IMR-90 (cell line): ENCODE measurements around the gene GPR89A. TPM values are rescaled to one million over a fixed set of nuclear protein-coding genes. Genes with fewer than 3 reads are reported as not detected.

Experiments
- ATAC-seq: fragments of 200-7000 bp; cut with Tn5 transposase; 2 replicates; pipeline ENCODE4 v1.9.1; 2020; ENCODE audit warnings: low read depth, mild to moderate bottlenecking, moderate library complexity
- BruUV-seq: library from RNA; stranded (reverse); fragments of 400-500 nt; replicated peaks from 2 replicates; lab custom pipeline; 2021; lab: Mats Ljungman, UMichigan
- CTCF ChIA-PET: fragments of 300-600 bp; formaldehyde crosslinking; extraction: SDS; loops from one replicate; lab custom pipeline; 2021; ENCODE audit warnings: antibody characterized with exemption; lab: Yijun Ruan, JAX
- POLR2A ChIA-PET: fragments of 300-600 bp; sonication (Branson Sonifier 250); formaldehyde crosslinking; loops from one replicate; lab custom pipeline; 2022; ENCODE audit warnings: antibody characterized with exemption; ENCODE audit not compliant: unreplicated experiment; lab: Charles Lee
- DNase-seq: peaks from one replicate; pipeline ENCODE4 v3.0.0; 2013
- H2AFZ ChIP-seq: replicated peaks from 2 replicates; pipeline ENCODE3; 2013; ENCODE audit warnings: low read length, mild to moderate bottlenecking; ENCODE audit not compliant: poor library complexity
- H2AK5ac ChIP-seq: 2 replicates; pipeline ENCODE4 v1.6.1; 2013; ENCODE audit warnings: low read depth, low read length, inconsistent platforms
- H2AK9ac ChIP-seq: replicated peaks from 2 replicates; pipeline ENCODE3; 2013; ENCODE audit warnings: mild to moderate bottlenecking, low read depth, low read length, moderate library complexity; ENCODE audit not compliant: poor library complexity
- H2BK120ac ChIP-seq: 2 replicates; pipeline ENCODE4 v1.6.1; 2013; ENCODE audit warnings: low read depth, low read length, inconsistent platforms
- H2BK15ac ChIP-seq: 3 replicates; pipeline ENCODE4 v1.6.1; 2013; ENCODE audit warnings: low read depth, low read length, inconsistent platforms
- H2BK20ac ChIP-seq: 2 replicates; pipeline ENCODE4 v1.6.1; 2013; ENCODE audit warnings: low read depth, mild to moderate bottlenecking, inconsistent platforms, low read length, moderate library complexity
- H2BK5ac ChIP-seq: 2 replicates; pipeline ENCODE4 v1.6.1; 2013; ENCODE audit warnings: mild to moderate bottlenecking, low read depth, low read length, inconsistent platforms; ENCODE audit not compliant: poor library complexity, severe bottlenecking
- H3K14ac ChIP-seq: replicated peaks from 2 replicates; pipeline ENCODE4 v1.6.1; 2013; ENCODE audit warnings: low read depth, low read length, inconsistent platforms
- H3K18ac ChIP-seq: 2 replicates; pipeline ENCODE4 v1.6.1; 2013; ENCODE audit warnings: low read depth, low read length, control low read depth
- H3K23ac ChIP-seq: 2 replicates; pipeline ENCODE4 v1.6.1; 2013; ENCODE audit warnings: low read depth, low read length, inconsistent platforms
- H3K27ac ChIP-seq: 2 replicates; pipeline ENCODE4 v1.5.1; 2013; ENCODE audit warnings: mild to moderate bottlenecking, control low read depth, low read length; ENCODE audit not compliant: insufficient read depth
- H3K27me3 ChIP-seq: 2 replicates; pipeline ENCODE4 v1.6.1; 2013; ENCODE audit warnings: low read length; ENCODE audit not compliant: control insufficient read depth, insufficient read depth
- H3K36me3 ChIP-seq: 2 replicates; pipeline ENCODE4 v1.6.1; 2013; ENCODE audit warnings: low read length, mixed read lengths; ENCODE audit not compliant: control insufficient read depth, insufficient read depth
- H3K4ac ChIP-seq: 2 replicates; pipeline ENCODE4 v1.6.1; 2013; ENCODE audit warnings: low read depth, low read length, inconsistent platforms
- H3K4me1 ChIP-seq: 2 replicates; pipeline ENCODE4 v1.6.1; 2013; ENCODE audit warnings: low read length, mixed read lengths; ENCODE audit not compliant: control insufficient read depth, insufficient read depth
- H3K4me2 ChIP-seq: 2 replicates; pipeline ENCODE4 v1.6.1; 2013; ENCODE audit warnings: low read depth, mild to moderate bottlenecking, control low read depth, low read length, moderate library complexity
- H3K4me3 ChIP-seq: 2 replicates; pipeline ENCODE4 v1.5.1; 2013; ENCODE audit warnings: low read depth, mild to moderate bottlenecking, control low read depth, low read length, moderate library complexity; ENCODE audit not compliant: insufficient read depth
- H3K56ac ChIP-seq: 2 replicates; pipeline ENCODE4 v1.6.1; 2013; ENCODE audit warnings: low read length, inconsistent platforms; ENCODE audit not compliant: insufficient read depth; ENCODE audit errors: extremely low read depth
- H3K79me1 ChIP-seq, 2 experiments: 2 replicates each; pipeline ENCODE4 v1.6.1; 2013; ENCODE audit warnings: low read length in 2 of 2, inconsistent platforms in 1 of 2, low read depth in 1 of 2
- H3K9ac ChIP-seq: 2 replicates; pipeline ENCODE4 v1.6.1; 2013; ENCODE audit warnings: low read depth, low read length, control low read depth
- H3K9me1 ChIP-seq: 2 replicates; pipeline ENCODE4 v1.6.1; 2013; ENCODE audit warnings: low read length, inconsistent platforms; ENCODE audit not compliant: insufficient read depth
- H3K9me3 ChIP-seq: 2 replicates; pipeline ENCODE4 v1.6.1; 2013; ENCODE audit warnings: low read length; ENCODE audit not compliant: control insufficient read depth, insufficient read depth
- H4K20me1 ChIP-seq: 2 replicates; pipeline ENCODE4 v1.6.1; 2013; ENCODE audit warnings: low read length, inconsistent platforms; ENCODE audit not compliant: insufficient read depth
- H4K5ac ChIP-seq: 2 replicates; pipeline ENCODE4 v1.6.1; 2013; ENCODE audit warnings: mild to moderate bottlenecking, low read depth, low read length, control low read depth
- H4K8ac ChIP-seq, 2 experiments: 2 replicates each; pipeline ENCODE4 v1.6.1; 2013; ENCODE audit warnings: low read depth in 2 of 2, low read length in 2 of 2, control low read depth in 1 of 2, inconsistent platforms in 1 of 2
- H4K91ac ChIP-seq: 2 replicates; pipeline ENCODE4 v1.6.1; 2013; ENCODE audit warnings: low read depth, low read length, inconsistent platforms; ENCODE audit not compliant: insufficient read depth
- BHLHE40 ChIP-seq: fragments of 150-350 bp; IDR thresholded peaks from 2 replicates; pipeline ENCODE4 v1.6.1; 2016; ENCODE audit warnings: mild to moderate bottlenecking, low read depth, low read length
- CEBPB ChIP-seq: IDR thresholded peaks from 2 replicates; pipeline ENCODE4 v1.6.1; 2012; ENCODE audit warnings: low read depth, low read length, improper control_type of control experiment
- CHD1 ChIP-seq: IDR thresholded peaks from 2 replicates; pipeline ENCODE4 v1.6.1; 2012; ENCODE audit warnings: low read depth, low read length, improper control_type of control experiment
- CTCF ChIP-seq: conservative IDR thresholded peaks from 2 replicates; pipeline ENCODE4 v1.5.1; 2012; ENCODE audit warnings: mild to moderate bottlenecking, low read depth, low read length, improper control_type of control experiment
- FOS ChIP-seq: fragments of 150-350 bp; IDR thresholded peaks from 2 replicates; pipeline ENCODE4 v1.6.1; 2016; ENCODE audit warnings: low read depth, low read length
- MAZ ChIP-seq: IDR thresholded peaks from 2 replicates; pipeline ENCODE4 v1.6.1; 2012; ENCODE audit warnings: low read depth, mild to moderate bottlenecking, low read length, improper control_type of control experiment, moderate library complexity, borderline replicate concordance
- MXI1 ChIP-seq: IDR thresholded peaks from 2 replicates; pipeline ENCODE4 v1.6.1; 2012; ENCODE audit warnings: low read depth, mild to moderate bottlenecking, low read length, moderate library complexity, borderline replicate concordance
- NFE2L2 ChIP-seq: fragments of 150-350 bp; IDR thresholded peaks from 2 replicates; pipeline ENCODE4 v1.6.1; 2016; ENCODE audit warnings: low read depth, mild to moderate bottlenecking, low read length
- POLR2A ChIP-seq: IDR thresholded peaks from 2 replicates; pipeline ENCODE4 v1.6.1; 2012; ENCODE audit warnings: mild to moderate bottlenecking, low read depth, low read length
- RAD21 ChIP-seq: IDR thresholded peaks from 2 replicates; pipeline ENCODE4 v1.6.1; 2012; ENCODE audit warnings: low read length, improper control_type of control experiment
- RCOR1 ChIP-seq: IDR thresholded peaks from 2 replicates; pipeline ENCODE4 v1.6.1; 2012; ENCODE audit warnings: mild to moderate bottlenecking, low read length, improper control_type of control experiment; ENCODE audit not compliant: insufficient replicate concordance
- RFX5 ChIP-seq: IDR thresholded peaks from 2 replicates; pipeline ENCODE4 v1.8.0; 2012; ENCODE audit warnings: low read depth, mild to moderate bottlenecking, low read length, moderate library complexity
- WGBS, 2 experiments: methylation state at CpG; one replicate each; pipeline versions ENCODE4 v1.1.5 to v1.1.7; 2013; ENCODE audit warnings: missing lambda C conversion rate in 2 of 2; ENCODE audit not compliant: insufficient read length in 1 of 2; ENCODE audit errors: extremely low coverage in 2 of 2; 5-methylcytosine and 5-hydroxymethylcytosine counted together
- dilution Hi-C: fragments of 300-500 bp; cut with HindIII; formaldehyde crosslinking; loops from one replicate; pipeline ENCODE4 v1.14.3; 2018; ENCODE audit warnings: low sequenced_read_pairs; ENCODE audit not compliant: unreplicated experiment
- in situ Hi-C: fragments of 300-500 bp; cut with MboI; formaldehyde crosslinking; loops from 3 replicates; pipeline ENCODE4 v1.14.3; 2019; ENCODE audit warnings: low sequenced_read_pairs, inconsistent platforms, mixed read lengths
- intact Hi-C: fragments of 100-400 bp; cut with micrococcal nuclease; formaldehyde crosslinking; loops from 2 replicates; pipeline ENCODE4 v1.10.0; 2022
- polyA plus RNA-seq, 3 experiments: library from polyadenylated mRNA; depleted of rRNA; stranded (reverse); fragments of >200 nt; gene quantifications; 2 replicates each; pipeline ENCODE4 v1.2.3, GENCODE V29; 2012; ENCODE audit warnings: low replicate concordance in 1 of 3
- total RNA-seq: library from RNA; depleted of rRNA; stranded (reverse); fragments of >200 nt; gene quantifications from 2 replicates; pipeline ENCODE4 v1.2.3, GENCODE V29; 2012

The GPR89A gene
- total and polyA plus RNA-seq, 2 of the 4 experiments (the other 2 are of a cell fraction): 13.5 to 29.0 TPM

GRCh38 chr1:145708063-145708462, 100.3 kb downstream of the GPR89A start:
- H3K36me3 ChIP-seq: no peaks in the 10 kb centered on the region
- BruUV-seq: no TSS peak
- H3K4ac ChIP-seq: peak overlapping the region; percentile 60
- H3K27ac ChIP-seq: no peak overlapping the region
- H3K9me3 ChIP-seq: no peaks in the 10 kb centered on the region
- CTCF ChIA-PET: interaction anchor here (1.9 kb wide), 1 partner anchor 12 kb away, joined by 4 read pairs; no protein-coding TSS in a partner anchor
- H3K9ac ChIP-seq: no peak overlapping the region
- DNase-seq (peak; percentile 66), ATAC-seq (peak; percentile 83)
- peak overlapping the region; percentile 2 for H4K91ac ChIP-seq
- H3K56ac ChIP-seq: no peak overlapping the region
- H3K27me3 ChIP-seq: no peaks in the 10 kb centered on the region
- TF ChIP-seq CHD1 (no peak), CTCF (no peak), RFX5 (no peak), FOS (no peak), RAD21 (no peak), CEBPB (no peak), POLR2A (no peak), BHLHE40 (no peak), MXI1 (no peak), RCOR1 (no peak), MAZ (no peak), NFE2L2 (no peak)
- peak overlapping the region; percentile 70 for H2BK120ac ChIP-seq
- intact Hi-C loops (no loop called here), dilution Hi-C loops (no loop called here), in situ Hi-C loops (no loop called here)
- peak overlapping the region; percentile 1; the same call in 1 of the 2 replicates for H4K5ac ChIP-seq
- H2BK5ac ChIP-seq: no peak overlapping the region
- H3K23ac ChIP-seq: peak overlapping the region; percentile 86
- peak overlapping the region; percentile 65 for H2AK5ac ChIP-seq
- peak overlapping the region; percentile 26; the same call in 1 of the 2 replicates for H3K18ac ChIP-seq
- peak overlapping the region; percentile 13; the same call in 1 of the 2 replicates for H2BK20ac ChIP-seq
- peak overlapping the region in 1 of 2 experiments; percentile 65; a peak in 2 of 4 replicates for H4K8ac ChIP-seq
- peaks cover 15% of the 10 kb centered on the region for H3K9me1 ChIP-seq
- peak overlapping the region; percentile 81 for H2AFZ ChIP-seq
- peak overlapping the region; percentile 38 for H3K14ac ChIP-seq
- peak overlapping the region; percentile 77 for H2AK9ac ChIP-seq
- no peaks in the 10 kb centered on the region for H4K20me1 ChIP-seq
- peaks cover 17% of the 10 kb centered on the region for H3K4me1 ChIP-seq
- POLR2A ChIA-PET: no interaction called here
- no peaks in the 10 kb centered on the region for H3K79me1 ChIP-seq
- whole genome bisulfite sequencing, 2 experiments: 14% methylated on average over 2 of the region's 7 CpGs; no CpG with 5 or more reads in 1 of the 2 experiments
- no peak overlapping the region for H3K4me3 ChIP-seq
- no peak overlapping the region for H3K4me2 ChIP-seq
- H2BK15ac ChIP-seq: peak overlapping the region; percentile 18; the same call in 1 of the 3 replicates
